ENCODE data around the gene TSC22D3. TPM values are rescaled to one million over a fixed set of nuclear protein-coding genes. Genes with fewer than 3 reads are reported as not detected.

Gene TSC22D3
- polyA plus RNA-seq, 1 donor = 75.5 TPM

DNA sequence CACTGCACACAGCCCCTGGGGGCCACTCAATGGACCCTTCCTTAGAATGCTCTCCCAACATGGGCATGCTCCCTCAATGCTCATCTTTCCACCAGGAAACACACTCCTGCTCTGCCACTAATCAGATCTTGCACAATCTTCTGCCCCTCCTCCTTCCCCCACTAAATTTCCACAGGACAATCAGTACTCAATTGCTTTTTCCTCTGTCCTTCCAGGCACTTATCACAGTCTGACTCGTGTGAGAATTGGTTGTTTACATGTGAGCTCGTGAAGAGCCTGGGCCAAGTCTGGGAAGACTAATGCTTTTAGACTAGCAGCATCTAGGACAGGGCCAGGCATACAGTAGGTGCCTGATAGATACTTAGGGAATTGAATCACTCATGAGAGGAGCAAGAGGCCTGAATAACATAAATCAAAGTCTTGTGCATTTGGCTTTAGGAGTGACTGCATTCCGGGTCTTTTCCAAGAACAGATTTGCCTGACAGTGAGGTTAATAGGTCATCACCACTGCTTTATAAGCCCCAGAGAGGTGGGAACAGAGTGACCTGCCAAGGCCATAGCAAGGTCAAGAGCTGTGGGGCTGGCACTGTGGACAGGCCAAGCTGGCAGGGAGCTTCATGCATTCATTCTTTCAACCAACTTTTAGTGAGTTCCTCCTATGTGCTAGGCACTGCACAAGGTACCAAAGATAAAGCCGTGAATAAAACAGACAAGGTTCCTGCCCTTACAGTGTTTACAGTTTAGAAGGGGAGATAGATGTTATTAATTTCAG lies 92.3 kb downstream of the TSC22D3 start:
- H3K27me3 ChIP-seq (ENCODE audit: control insufficient read depth, insufficient read depth, low read length) = no peaks in the 10 kb centered on the region
- no CpG with 5 or more reads among the region's 4 CpGs for WGBS (ENCODE audit: insufficient coverage, low lambda C conversion rate)
- H3K36me3 ChIP-seq (ENCODE audit: control insufficient read depth, insufficient read depth, low read length) = no peaks in the 10 kb centered on the region
- peaks cover 35% of the 10 kb centered on the region for H3K4me1 ChIP-seq (ENCODE audit: control insufficient read depth, insufficient read depth, low read length)
- peak overlapping the region; percentile 75 for H3K27ac ChIP-seq (ENCODE audit: low read length)
- H3K9me3 ChIP-seq (ENCODE audit: control insufficient read depth, low read depth, low read length) = no peaks in the 10 kb centered on the region
- peak; percentile 45 to 70 for DNase-seq
- H3K4me3 ChIP-seq (ENCODE audit: low read length) = no peak overlapping the region

DNA sequence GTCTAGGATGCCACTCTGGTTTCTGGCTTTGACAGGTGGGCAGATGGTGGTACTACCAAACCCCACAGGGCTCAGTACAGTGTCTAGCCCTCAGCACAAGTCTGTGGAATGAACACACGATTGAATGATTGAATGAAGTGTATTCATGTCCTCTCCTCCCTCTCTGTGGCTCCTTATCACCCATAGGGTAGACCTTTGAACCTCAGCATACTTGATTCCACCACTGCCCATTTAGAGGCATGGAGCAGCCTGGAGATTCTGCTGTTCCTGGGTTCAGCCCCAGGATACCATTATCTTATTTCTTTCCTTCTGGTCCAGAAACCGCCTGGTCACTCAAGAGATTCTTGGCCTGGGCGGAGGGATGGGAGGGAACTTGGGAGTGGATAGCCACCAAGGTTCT lies 93.3 kb downstream of the TSC22D3 start:
- H3K4me3 ChIP-seq (ENCODE audit: low read length) = no peak overlapping the region
- no peaks in the 10 kb centered on the region for H3K9me3 ChIP-seq (ENCODE audit: control insufficient read depth, low read depth, low read length)
- DNase-seq = peak in 1 of 2 donors; percentile 56
- H3K4me1 ChIP-seq (ENCODE audit: control insufficient read depth, insufficient read depth, low read length) = peaks cover 40% of the 10 kb centered on the region
- H3K36me3 ChIP-seq (ENCODE audit: control insufficient read depth, insufficient read depth, low read length) = no peaks in the 10 kb centered on the region
- H3K27me3 ChIP-seq (ENCODE audit: control insufficient read depth, insufficient read depth, low read length) = no peaks in the 10 kb centered on the region
- no CpG with 5 or more reads among the region's 3 CpGs for WGBS (ENCODE audit: insufficient coverage, low lambda C conversion rate)
- peak overlapping the region; percentile 42 for H3K27ac ChIP-seq (ENCODE audit: low read length)

DNA sequence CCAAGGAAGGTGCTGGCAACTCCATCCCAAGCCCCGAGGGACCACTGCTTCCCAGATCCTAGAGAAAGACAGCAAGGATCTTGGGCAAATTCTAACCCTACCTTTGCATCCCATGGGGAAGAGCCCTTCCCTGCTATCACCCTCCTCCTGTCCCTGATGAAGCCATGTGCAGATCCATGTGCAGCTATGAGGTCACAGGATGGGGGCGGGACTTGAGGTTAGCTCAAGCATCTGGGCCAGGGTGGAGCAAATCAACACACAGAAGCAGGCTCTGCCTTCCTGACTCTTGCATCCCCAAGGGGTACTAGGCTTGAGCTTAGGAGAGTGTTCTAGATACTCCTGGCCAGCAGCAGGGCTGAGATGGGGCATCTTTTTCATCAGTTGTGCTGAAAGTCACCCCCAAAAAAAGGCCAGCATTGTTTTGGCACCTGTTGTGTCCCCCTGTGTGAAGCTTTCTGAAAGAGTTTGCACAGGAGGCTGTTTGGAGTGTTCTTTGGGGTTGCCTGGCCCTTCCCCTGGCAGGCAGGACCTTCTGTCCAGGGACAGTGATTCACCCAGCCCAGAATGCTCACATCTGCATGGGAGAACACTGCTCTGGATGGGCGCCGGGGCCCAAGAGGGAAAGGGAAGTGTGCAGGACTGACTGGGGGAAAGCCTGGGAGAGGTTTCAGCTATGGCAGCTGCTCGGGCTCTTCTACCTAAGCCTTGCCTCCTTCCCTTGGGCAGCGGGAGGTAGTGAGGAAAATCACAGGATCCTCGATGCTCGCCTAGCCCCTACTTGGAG lies 96.4 kb downstream of the TSC22D3 start:
- H3K9me3 ChIP-seq (ENCODE audit: control insufficient read depth, low read depth, low read length) = no peaks in the 10 kb centered on the region
- no peak overlapping the region for H3K4me3 ChIP-seq (ENCODE audit: low read length)
- peak in 1 of 2 donors; percentile 47 for DNase-seq
- H3K27me3 ChIP-seq (ENCODE audit: control insufficient read depth, insufficient read depth, low read length) = no peaks in the 10 kb centered on the region
- WGBS (ENCODE audit: insufficient coverage, low lambda C conversion rate) = no CpG with 5 or more reads among the region's 8 CpGs
- H3K36me3 ChIP-seq (ENCODE audit: control insufficient read depth, insufficient read depth, low read length) = no peaks in the 10 kb centered on the region
- H3K4me1 ChIP-seq (ENCODE audit: control insufficient read depth, insufficient read depth, low read length) = peaks cover 46% of the 10 kb centered on the region
- H3K27ac ChIP-seq (ENCODE audit: low read length) = no peak overlapping the region

DNA sequence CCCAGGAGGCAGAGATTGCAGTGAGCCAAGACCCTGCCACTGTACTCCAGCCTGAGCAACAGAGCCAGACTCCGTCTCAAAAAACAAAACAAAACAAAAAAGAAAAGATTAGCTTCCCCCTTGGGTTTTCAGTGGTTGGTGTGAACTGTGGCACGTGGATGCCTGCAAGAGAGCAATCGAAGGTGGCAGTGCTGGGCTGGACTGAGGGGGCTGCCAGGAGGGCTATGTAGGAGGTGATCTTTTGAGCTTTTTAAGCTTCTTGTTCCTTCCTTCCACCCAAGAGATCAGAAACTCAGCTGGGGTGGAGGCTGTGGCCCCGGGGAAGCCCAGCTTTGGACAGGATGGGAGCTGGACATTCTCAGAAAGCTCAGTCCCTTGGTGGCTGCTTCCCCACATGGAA lies 97.7 kb downstream of the TSC22D3 start:
- no peak for DNase-seq
- H3K4me1 ChIP-seq (ENCODE audit: control insufficient read depth, insufficient read depth, low read length) = peaks cover 46% of the 10 kb centered on the region
- peak overlapping the region; percentile 98 for H3K27ac ChIP-seq (ENCODE audit: low read length)
- no peaks in the 10 kb centered on the region for H3K36me3 ChIP-seq (ENCODE audit: control insufficient read depth, insufficient read depth, low read length)
- H3K27me3 ChIP-seq (ENCODE audit: control insufficient read depth, insufficient read depth, low read length) = no peaks in the 10 kb centered on the region
- WGBS (ENCODE audit: insufficient coverage, low lambda C conversion rate) = no CpG with 5 or more reads among the region's 4 CpGs
- no peaks in the 10 kb centered on the region for H3K9me3 ChIP-seq (ENCODE audit: control insufficient read depth, low read depth, low read length)
- H3K4me3 ChIP-seq (ENCODE audit: low read length) = no peak overlapping the region

DNA sequence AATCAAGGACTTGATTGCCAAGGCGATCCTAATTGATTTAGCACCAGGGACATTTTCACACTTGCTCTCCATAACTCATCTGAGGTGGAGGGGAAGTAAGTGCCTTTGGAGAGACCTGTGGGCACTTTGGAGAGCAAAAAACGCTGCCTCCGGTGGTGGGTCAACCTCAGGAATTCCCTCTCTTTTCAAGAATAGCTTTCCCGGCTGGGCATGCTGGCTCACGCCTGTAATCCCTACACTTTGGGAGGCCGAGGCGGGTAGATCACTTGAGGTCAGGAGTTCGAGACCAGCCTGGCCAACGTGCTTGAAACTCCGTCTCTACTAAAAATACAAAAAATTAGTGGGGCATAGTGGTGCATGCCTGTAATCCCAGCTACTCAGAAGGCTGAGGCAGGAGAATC lies 98.1 kb downstream of the TSC22D3 start:
- WGBS (ENCODE audit: insufficient coverage, low lambda C conversion rate) = no CpG with 5 or more reads among the region's 10 CpGs
- H3K36me3 ChIP-seq (ENCODE audit: control insufficient read depth, insufficient read depth, low read length) = no peaks in the 10 kb centered on the region

DNA sequence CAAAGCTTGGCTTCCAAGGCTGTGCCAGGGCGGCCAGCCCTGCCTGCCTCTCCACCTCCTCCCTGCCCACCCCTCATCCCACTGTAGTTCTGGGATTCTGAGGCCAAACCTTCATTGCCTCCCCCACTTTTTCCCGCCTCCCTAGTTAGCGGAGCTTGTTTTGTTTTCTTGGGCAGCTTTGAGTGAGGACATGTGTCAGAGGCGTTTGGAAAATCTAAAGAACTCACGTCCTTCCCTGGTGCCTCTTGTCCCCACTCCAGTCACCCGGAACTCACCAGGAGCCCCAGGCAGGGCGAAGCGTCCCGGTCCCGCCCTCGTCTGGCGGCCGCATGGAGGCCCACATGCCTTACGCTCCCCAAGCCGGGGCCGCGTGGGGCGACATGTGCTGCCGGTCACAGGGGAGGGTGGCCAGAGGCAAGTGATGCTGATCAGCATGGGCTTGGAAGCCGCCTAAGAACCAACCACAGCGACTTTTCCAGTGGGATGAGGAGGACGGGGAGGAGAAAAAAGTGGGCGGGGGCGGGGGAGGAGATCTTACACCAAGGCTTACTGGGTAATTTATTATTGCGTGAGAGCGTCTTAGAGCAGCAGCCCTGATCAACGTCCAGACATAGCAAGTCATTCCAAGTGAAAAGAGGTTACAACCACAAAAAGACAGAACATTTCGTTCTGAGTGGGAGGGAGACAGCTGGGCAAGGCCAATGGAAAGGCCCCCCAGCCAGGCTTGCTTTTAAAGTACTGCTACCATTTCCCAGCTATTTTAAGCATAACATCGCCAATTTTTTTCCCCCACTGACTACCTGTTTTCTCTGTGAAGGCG lies 98.8 kb downstream of the TSC22D3 start:
- no CpG with 5 or more reads among the region's 30 CpGs for WGBS (ENCODE audit: insufficient coverage, low lambda C conversion rate)
- Histone ChIP-seq H3K4me1 (ENCODE audit: control insufficient read depth, insufficient read depth, low read length) (peaks cover 37% of the 10 kb centered on the region), H3K27me3 (ENCODE audit: control insufficient read depth, insufficient read depth, low read length) (no peaks in the 10 kb centered on the region), H3K4me3 (ENCODE audit: low read length) (peak overlapping the region; percentile 56), H3K27ac (ENCODE audit: low read length) (peak overlapping the region; percentile 98), H3K9me3 (ENCODE audit: control insufficient read depth, low read depth, low read length) (no peaks in the 10 kb centered on the region), H3K36me3 (ENCODE audit: control insufficient read depth, insufficient read depth, low read length) (no peaks in the 10 kb centered on the region)
- peak; percentile 73 to 86 for DNase-seq

More for the DNA sequence above, 98.1 kb downstream of the TSC22D3 start:
- Histone ChIP-seq H3K27ac (ENCODE audit: low read length) (peak overlapping the region; percentile 98), H3K4me3 (ENCODE audit: low read length) (peak overlapping the region; percentile 56), H3K27me3 (ENCODE audit: control insufficient read depth, insufficient read depth, low read length) (no peaks in the 10 kb centered on the region), H3K9me3 (ENCODE audit: control insufficient read depth, low read depth, low read length) (no peaks in the 10 kb centered on the region), H3K4me1 (ENCODE audit: control insufficient read depth, insufficient read depth, low read length) (peaks cover 42% of the 10 kb centered on the region)
- DNase-seq = no peak

DNA sequence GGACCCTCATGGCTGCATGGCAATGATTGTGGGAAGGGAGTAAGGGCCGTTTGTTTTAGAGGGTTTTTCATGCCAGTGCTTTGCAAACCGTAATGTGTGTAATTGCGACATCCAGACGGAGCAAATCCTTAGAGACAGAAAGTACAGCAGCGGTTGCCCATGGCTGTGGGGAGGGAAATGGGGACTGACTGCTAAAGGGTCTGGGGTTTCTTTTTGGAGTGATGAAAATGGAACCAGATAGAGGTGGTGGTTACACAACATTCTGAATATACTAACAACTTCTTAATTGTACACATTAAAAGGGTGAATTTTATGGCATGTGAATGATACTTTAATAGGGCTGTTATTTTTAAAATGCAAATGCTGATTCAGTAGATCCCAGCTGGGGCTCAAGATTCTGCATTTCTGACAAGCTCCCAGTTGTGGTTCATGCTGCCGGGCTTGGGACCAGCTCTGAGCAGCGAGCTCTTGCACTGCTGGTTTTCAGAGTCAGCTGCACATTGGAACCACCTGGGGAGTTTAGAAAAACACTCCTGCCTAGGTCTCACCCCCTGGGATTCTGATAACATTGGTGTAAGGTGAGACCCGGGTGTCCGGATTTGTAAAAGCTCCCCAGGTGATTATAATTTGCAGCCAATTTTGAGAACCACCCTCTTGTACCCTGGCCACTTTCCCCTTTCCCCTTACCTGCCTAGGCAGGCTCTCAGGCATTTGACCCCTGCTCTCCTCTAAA lies 99.6 kb downstream of the TSC22D3 start:
- Histone ChIP-seq H3K4me1 (ENCODE audit: control insufficient read depth, insufficient read depth, low read length) (peaks cover 37% of the 10 kb centered on the region), H3K27me3 (ENCODE audit: control insufficient read depth, insufficient read depth, low read length) (no peaks in the 10 kb centered on the region), H3K9me3 (ENCODE audit: control insufficient read depth, low read depth, low read length) (no peaks in the 10 kb centered on the region), H3K36me3 (ENCODE audit: control insufficient read depth, insufficient read depth, low read length) (no peaks in the 10 kb centered on the region), H3K27ac (ENCODE audit: low read length) (peak overlapping the region; percentile 98), H3K4me3 (ENCODE audit: low read length) (peak overlapping the region; percentile 56)
- DNase-seq = peak in 1 of 2 donors; percentile 46
- no CpG with 5 or more reads among the region's 9 CpGs for WGBS (ENCODE audit: insufficient coverage, low lambda C conversion rate)

DNA sequence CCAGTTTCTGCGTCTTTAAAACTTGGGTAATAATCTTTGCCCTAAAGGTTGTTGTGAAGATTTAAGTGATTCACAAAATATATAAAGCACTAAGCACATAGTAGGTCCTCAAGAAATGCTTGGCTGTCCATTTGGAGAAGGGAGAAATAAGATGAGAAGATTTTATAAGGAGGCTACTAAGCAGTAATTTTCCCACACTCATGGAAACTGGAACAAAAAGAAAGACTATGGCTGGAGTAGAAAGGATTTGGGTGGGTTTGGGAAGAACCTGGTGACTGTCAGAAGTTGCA lies 100.3 kb downstream of the TSC22D3 start:
- H3K9me3 ChIP-seq (ENCODE audit: control insufficient read depth, low read depth, low read length) = no peaks in the 10 kb centered on the region
- no peak overlapping the region for H3K4me3 ChIP-seq (ENCODE audit: low read length)
- no peaks in the 10 kb centered on the region for H3K27me3 ChIP-seq (ENCODE audit: control insufficient read depth, insufficient read depth, low read length)
- no peak for DNase-seq
- no peaks in the 10 kb centered on the region for H3K36me3 ChIP-seq (ENCODE audit: control insufficient read depth, insufficient read depth, low read length)
- WGBS (ENCODE audit: insufficient coverage, low lambda C conversion rate) = no CpG with 5 or more reads among the region's 1 CpG
- H3K27ac ChIP-seq (ENCODE audit: low read length) = peak overlapping the region; percentile 98
- H3K4me1 ChIP-seq (ENCODE audit: control insufficient read depth, insufficient read depth, low read length) = peaks cover 37% of the 10 kb centered on the region

DNA sequence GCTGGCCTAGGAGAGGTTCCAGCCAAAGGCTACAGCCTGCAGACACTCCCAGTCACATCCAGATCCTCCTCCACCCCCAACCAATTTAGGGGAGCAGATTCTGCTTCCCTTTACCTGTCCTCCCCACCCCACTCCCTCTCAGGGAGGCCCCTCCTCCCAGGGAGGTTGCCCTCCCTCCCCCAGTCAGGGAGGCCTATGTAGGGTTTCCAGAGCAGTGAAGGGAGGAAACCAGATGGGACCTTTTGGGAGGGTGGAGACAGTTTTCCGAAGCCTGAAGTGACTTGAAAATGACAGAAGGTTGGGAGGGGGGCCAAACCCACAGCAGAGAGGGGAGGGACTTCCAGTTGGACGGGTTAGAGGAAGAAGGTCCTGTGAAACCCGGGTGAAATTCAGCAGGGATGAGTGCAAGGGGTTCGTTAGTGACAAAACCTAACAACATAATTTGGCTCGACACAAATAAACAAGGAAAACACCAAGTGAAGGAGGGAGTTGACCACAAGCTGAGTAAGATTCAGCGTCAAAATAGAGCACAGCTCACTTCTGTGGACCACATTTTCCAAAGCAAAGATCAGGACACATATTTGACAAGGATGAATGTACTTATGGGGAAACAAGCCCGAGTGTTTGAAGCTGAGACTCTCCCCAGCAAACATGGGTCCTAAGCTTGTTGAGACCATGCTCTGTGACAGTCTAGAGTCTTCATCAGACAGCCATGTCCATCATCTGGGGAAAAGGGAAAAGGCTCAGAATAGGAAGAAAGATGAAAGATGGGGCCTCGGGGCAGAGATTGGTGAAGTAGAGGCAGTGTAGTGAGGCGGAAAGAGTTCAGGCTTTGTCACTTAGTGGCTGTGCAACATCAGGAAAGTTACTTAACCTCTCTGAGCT lies 100.9 kb downstream of the TSC22D3 start:
- H3K4me1 ChIP-seq (ENCODE audit: control insufficient read depth, insufficient read depth, low read length) = peaks cover 37% of the 10 kb centered on the region
- WGBS (ENCODE audit: insufficient coverage, low lambda C conversion rate) = no CpG with 5 or more reads among the region's 9 CpGs
- H3K4me3 ChIP-seq (ENCODE audit: low read length) = no peak overlapping the region
- no peaks in the 10 kb centered on the region for H3K9me3 ChIP-seq (ENCODE audit: control insufficient read depth, low read depth, low read length)
- H3K36me3 ChIP-seq (ENCODE audit: control insufficient read depth, insufficient read depth, low read length) = no peaks in the 10 kb centered on the region
- no peaks in the 10 kb centered on the region for H3K27me3 ChIP-seq (ENCODE audit: control insufficient read depth, insufficient read depth, low read length)
- peak in 1 of 2 donors; percentile 50 for DNase-seq
- peak overlapping the region; percentile 68 for H3K27ac ChIP-seq (ENCODE audit: low read length)
